SW 1271 (cell line): ENCODE measurements around the gene ARHGDIA.

ENCODE experiments used
- DNase-seq, 2 experiments: peaks; one replicate each; lab custom pipeline; 2025; lab: John Stamatoyannopoulos, UW

ARHGDIA gene

GRCh38 chr17:81863833-81864768 lies 7.0 kb downstream of the ARHGDIA start:
- no peak for DNase-seq

DNA sequence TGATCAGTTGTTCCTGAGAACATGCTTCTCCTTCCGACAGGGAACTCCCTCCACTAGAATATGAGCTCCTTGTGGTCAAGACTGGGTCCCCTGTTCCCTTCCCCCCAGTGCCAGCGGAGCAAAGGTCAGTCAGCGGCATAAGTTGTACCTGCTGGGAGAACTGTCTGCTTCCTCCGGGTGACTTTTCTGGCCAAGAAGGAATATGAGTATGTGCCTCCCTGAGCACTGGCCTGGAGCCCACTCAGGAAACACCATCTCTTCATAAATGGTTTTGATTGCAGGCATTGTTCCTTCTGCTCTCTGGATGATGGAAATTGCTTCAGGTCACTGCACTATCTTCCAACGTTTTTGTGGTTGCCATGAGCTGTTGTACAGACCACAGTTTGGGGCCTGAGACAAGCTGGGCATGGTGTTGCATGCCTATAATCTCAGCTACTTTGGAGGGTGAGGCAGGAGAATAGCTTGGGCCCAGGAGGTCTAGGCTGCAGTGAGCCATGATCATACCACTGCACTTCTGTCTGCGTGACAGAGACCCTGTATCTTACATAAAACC lies 7.9 kb downstream of the ARHGDIA start:
- DNase-seq: no peak

DNA sequence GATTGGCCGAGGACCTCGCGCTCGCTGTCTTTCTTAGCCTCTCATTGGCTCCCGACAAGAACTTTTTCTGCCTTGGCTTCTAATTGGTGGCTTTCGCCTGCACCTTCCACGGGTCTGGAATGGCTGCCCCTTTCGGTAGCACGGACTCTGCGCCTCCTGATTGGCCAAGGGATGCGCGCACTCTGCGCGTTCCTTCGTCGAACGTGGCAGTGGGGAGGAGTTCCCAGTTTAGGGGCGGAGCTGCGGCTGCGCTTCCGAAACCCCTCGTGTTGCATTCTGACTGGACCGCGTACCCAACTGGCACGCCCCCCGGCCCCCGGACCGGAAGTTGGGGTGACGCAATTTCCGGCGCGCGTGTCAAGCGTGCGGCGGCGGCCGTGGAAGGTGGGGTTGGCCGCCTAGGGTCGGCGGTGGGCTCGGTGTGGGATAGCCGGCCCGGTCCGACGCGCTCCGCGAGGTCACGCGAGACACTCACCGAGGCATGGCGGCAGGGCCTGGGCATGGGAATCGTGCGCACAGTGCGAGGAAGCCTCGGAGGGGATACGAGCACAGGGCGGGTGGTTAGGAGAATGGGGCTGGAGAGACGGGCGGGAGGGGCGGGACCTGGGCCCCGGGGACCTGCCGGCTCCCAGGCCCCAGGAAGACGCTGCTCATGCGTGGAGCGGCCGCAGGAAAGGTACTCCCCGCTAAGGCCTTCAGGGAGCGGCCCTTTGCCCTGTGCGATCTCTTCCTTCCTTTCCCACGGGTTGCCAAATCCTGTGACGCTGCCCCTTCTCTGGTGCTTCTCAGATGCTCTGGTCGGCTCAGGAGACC lies 10.2 kb downstream of the ARHGDIA start:
- DNase-seq: peak; percentile 100

GRCh38 chr17:81859906-81860755 lies 11.0 kb downstream of the ARHGDIA start, which contains the start of gene P4HB:
Gene P4HB, minus strand, starts transcription at chr17:81860535. Its CDS starts 64 bp downstream, at chr17:81860471.
- DNase-seq: no peak

- no peak for DNase-seq
These were observed 11.9 kb downstream of the ARHGDIA start for GRCh38 chr17:81858967-81859905.

- DNase-seq: no peak
These were observed 12.8 kb downstream of the ARHGDIA start for GRCh38 chr17:81858170-81858966.

GRCh38 chr17:81854974-81855774 lies 16.0 kb downstream of the ARHGDIA start:
- DNase-seq: no peak

DNA sequence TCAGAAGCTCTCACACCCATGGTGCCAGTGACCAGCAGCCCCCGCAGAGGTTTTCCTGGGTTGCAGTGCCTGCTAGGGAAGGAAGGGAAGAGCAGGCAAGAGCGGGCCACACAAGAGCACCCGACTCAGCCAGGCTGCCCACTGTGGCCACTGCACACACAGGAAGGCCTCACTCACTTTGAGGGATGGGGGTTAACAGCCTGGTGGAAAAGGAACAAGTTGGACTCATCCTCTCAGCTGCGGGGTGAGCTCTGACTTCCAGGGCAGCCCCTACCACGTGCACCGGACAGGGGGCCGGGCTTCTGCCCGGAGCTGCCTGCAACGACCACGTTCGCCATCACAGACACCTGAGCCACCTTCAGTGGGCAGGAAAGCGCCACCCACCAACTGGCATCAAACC lies 18.9 kb downstream of the ARHGDIA start:
- no peak for DNase-seq

DNA sequence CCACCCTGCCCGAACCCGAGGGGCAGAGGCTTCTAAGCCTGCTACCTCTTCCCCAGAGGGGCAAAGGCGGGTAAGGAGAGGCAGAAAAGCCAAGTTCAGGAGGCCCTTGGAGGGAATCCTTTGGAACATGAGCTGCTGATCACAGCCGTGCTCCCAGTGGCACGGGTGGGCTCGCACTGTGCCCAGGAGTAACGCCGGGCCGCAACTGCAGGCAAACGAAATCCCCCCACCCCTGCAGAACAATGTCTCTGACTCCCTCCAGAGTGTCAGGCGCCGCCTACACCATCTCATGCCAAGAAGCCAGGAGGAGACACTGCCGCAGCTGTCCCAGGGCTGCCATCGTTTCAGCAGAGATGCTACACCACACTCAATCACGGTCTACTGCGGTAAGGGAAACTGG lies 19.7 kb downstream of the ARHGDIA start:
- DNase-seq: no peak

DNA sequence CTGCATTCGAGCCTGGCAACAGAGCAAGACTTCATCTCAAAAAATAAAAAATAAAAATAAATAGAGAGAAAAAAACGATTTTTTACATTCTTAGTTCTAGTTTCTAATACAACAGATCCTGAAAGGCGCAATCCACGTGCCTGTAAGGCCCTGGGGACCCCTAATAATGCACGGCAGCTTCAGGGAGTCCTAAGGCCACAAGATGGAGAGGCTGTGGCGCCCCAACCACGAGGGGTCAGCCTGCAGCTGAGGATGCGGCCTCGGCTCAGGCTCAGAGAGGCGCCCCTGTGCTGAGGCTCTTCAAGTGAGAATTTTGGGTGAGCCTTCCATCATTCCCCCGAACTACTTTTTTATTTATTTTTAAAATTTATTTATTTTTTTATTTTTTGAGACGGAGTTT lies 21.7 kb downstream of the ARHGDIA start:
- DNase-seq: no peak

GRCh38 chr17:81846743-81847689 lies 24.1 kb downstream of the ARHGDIA start:
- DNase-seq: no peak

- DNase-seq: no peak
These were observed 25.0 kb downstream of the ARHGDIA start for GRCh38 chr17:81845881-81846742.

DNA sequence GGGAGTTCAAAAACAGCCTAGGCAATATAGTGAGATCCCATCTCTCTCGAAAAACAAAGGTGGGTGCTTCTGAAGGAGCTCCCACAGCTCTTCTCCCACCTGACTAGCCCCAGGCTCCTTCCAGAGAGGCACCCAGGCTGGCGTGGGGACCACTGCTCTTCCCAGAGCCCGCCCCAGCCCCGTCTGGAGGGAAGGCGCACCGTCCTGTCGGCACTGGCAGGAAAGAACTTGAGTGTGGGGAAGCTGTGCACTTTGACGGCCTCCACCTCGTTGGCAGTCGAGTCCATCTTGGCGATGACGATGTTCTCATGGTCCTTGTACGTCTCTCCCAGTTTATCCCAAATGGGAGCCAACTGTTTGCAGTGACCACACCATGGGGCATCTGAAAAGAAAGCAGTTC lies 25.8 kb downstream of the ARHGDIA start:
- DNase-seq: no peak

DNA sequence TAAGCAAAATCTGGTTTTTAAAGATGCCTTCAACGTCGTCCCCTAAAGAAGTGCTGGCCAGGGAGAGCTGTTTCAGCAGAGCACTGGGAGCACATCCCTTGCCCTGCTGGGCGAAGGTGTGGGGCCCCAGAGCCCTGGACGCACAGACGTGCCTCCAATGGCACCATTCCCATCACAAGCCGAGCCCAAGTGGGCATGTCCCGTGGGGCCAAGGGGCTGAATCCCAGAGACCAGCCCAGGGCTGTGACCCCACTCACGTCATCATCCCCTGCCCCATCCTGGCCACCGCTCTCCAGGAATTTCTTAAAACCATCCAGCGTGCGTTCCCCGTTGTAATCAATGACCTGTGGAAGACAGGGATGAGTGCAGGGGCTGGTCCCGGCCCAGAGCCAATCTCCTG lies 26.2 kb downstream of the ARHGDIA start:
- DNase-seq: no peak

DNA sequence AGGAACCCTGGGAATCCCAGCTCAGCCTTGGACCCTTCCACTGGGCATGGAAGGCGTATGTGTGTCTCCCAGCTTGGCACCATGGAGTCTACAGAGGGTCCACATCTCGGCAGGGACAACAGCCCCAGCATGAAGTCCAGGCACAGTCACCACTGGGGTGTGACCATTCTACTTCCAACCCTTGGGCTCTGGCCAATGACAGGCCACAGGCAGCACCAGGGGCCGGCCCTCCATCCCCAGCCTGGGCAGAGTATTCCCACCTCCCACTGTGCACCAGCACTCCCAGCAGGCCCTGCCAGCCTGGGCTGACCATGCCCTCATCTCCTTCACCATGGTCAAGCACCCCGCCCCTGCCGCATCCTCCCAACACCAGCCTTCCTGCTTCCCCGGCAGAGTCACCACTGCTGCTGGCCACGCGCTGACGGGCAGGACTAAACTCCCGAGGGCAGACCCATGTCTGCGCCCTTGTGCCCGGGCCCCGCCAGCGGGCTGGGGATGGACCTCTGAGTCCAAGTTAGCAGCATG lies 26.7 kb downstream of the ARHGDIA start:
- DNase-seq: no peak

- no peak for DNase-seq
These were observed 27.3 kb downstream of the ARHGDIA start for GRCh38 chr17:81843713-81844326.
